Loucy (cell line): ENCODE data around the gene CLDN34.

Experiments
- H2AFZ ChIP-seq: fragments of 200-600 bp; sonication (generic); 2 replicates; pipeline ENCODE4 v1.6.0; 2016; ENCODE audit warnings: antibody characterized with exemption, mild to moderate bottlenecking, low read length, moderate library complexity
- H3F3A ChIP-seq: fragments of 200-600 bp; 2 replicates; pipeline ENCODE4 v1.6.0; 2016; ENCODE audit warnings: antibody characterized with exemption, low read depth, mild to moderate bottlenecking
- H3K27me3 ChIP-seq: fragments of 200-600 bp; sonication (generic); 2 replicates; pipeline ENCODE4 v1.6.1; 2014; ENCODE audit warnings: low read length, mild to moderate bottlenecking; ENCODE audit not compliant: insufficient read depth, poor library complexity, severe bottlenecking
- H3K36me3 ChIP-seq: fragments of 200-600 bp; sonication (generic); 2 replicates; pipeline ENCODE4 v1.6.1; 2016; ENCODE audit warnings: low read length; ENCODE audit not compliant: insufficient read depth
- H3K4me1 ChIP-seq: fragments of 200-600 bp; sonication (generic); 2 replicates; pipeline ENCODE4 v1.5.1; 2014; ENCODE audit warnings: low read length, mild to moderate bottlenecking; ENCODE audit not compliant: insufficient read depth, poor library complexity, severe bottlenecking
- H3K4me2 ChIP-seq: fragments of 200-600 bp; sonication (generic); 2 replicates; pipeline ENCODE4 v1.6.0; 2014; ENCODE audit warnings: antibody characterized with exemption, low read length, low read depth, mild to moderate bottlenecking; ENCODE audit not compliant: poor library complexity, severe bottlenecking
- H3K4me3 ChIP-seq: fragments of 200-600 bp; sonication (generic); 2 replicates; pipeline ENCODE4 v1.5.1; 2014; ENCODE audit warnings: low read length, mild to moderate bottlenecking, mixed read lengths; ENCODE audit not compliant: poor library complexity, severe bottlenecking
- H3K79me2 ChIP-seq: fragments of 200-600 bp; sonication (generic); 2 replicates; pipeline ENCODE4 v1.6.1; 2014; ENCODE audit warnings: low read length; ENCODE audit not compliant: insufficient read depth
- H3K9ac ChIP-seq: fragments of 200-600 bp; sonication (generic); 2 replicates; pipeline ENCODE4 v1.6.0; 2014; ENCODE audit warnings: mild to moderate bottlenecking, low read depth, low read length, moderate library complexity; ENCODE audit not compliant: poor library complexity, severe bottlenecking
- H3K9me2 ChIP-seq: fragments of 200-600 bp; sonication (generic); replicated peaks from 2 replicates; pipeline ENCODE4 v1.6.1; 2016; ENCODE audit warnings: low read depth, low read length, mixed read lengths
- H3K9me3 ChIP-seq: fragments of 200-600 bp; sonication (generic); 2 replicates; pipeline ENCODE4 v1.6.1; 2014; ENCODE audit warnings: mild to moderate bottlenecking, antibody characterized with exemption, low read length, low read depth; ENCODE audit not compliant: insufficient read depth
- H4K20me1 ChIP-seq: fragments of 200-600 bp; sonication (generic); 2 replicates; pipeline ENCODE4 v1.6.0; 2014; ENCODE audit warnings: antibody characterized with exemption, low read length, mild to moderate bottlenecking; ENCODE audit not compliant: insufficient read depth, poor library complexity, severe bottlenecking
- CTCF ChIP-seq: fragments of 200-600 bp; sonication (generic); conservative IDR thresholded peaks from 2 replicates; pipeline ENCODE4 v1.5.1; 2014; ENCODE audit warnings: mild to moderate bottlenecking, antibody characterized with exemption, low read length
- EZH2phosphoT487 ChIP-seq: fragments of 200-600 bp; IDR thresholded peaks from 2 replicates; pipeline ENCODE4 v1.6.1; 2018; ENCODE audit warnings: antibody characterized with exemption, mild to moderate bottlenecking, moderate library complexity, borderline replicate concordance

CLDN34 gene

GRCh38 chrX:10010686-10011085, 43.5 kb downstream of the CLDN34 start:
- Histone ChIP-seq H3K79me2 (no peaks in the 10 kb centered on the region), H3K9me2 (no peaks in the 10 kb centered on the region), H3K4me2 (no peak overlapping the region), H3K9ac (peak overlapping the region; percentile 15), H3K4me3 (no peak overlapping the region), H3K27me3 (no peaks in the 10 kb centered on the region), H3K9me3 (no peaks in the 10 kb centered on the region), H3K4me1 (peaks cover 17% of the 10 kb centered on the region), H4K20me1 (no peaks in the 10 kb centered on the region), H2AFZ (no peak overlapping the region), H3F3A (no peaks in the 10 kb centered on the region), H3K36me3 (no peaks in the 10 kb centered on the region)
- no peak for TF ChIP-seq EZH2phosphoT487
- TF ChIP-seq CTCF = no peak

DNA sequence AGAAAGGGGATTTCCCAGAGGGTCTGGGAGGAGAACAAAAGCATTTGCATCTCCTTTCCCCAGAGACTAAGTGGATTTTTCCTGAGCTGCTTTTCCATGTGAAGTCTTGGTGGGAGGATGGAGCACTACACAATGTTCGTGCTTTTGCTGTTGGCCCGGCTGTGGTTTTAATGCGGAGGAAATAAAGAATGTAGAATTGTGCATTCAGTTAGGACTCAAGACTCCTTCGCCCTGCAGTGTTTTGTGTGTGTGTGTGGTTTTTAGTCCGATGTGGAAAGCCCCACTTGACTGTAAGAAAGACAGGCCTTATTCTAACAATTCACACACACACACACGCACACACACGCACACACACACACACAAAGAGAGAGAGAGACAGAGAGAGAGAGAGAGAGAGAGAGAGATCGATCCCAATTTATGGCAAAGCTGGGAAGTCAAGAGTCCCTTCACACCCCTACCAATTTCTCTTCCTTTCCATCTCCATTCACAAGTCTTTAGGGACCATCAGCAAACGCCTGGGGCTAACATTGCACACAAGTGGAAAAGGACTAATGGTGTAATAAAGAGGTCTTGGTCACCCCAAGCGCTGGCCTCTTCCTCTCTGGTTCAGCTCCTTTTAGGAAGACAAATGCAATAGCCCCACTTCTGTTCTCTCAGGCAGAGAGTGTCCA, 44.2 kb downstream of the CLDN34 start:
- no peak for TF ChIP-seq CTCF
- no peak for TF ChIP-seq EZH2phosphoT487
- Histone ChIP-seq H2AFZ (no peak overlapping the region), H3K9ac (peak overlapping the region; percentile 15), H3K4me3 (no peak overlapping the region), H3K79me2 (peaks cover 1% of the 10 kb centered on the region; the same call in 1 of the 2 replicates), H3K4me2 (no peak overlapping the region), H4K20me1 (no peaks in the 10 kb centered on the region), H3K4me1 (peaks cover 17% of the 10 kb centered on the region), H3K36me3 (no peaks in the 10 kb centered on the region), H3F3A (no peaks in the 10 kb centered on the region; the same call in 1 of the 2 replicates), H3K27me3 (no peaks in the 10 kb centered on the region), H3K9me2 (no peaks in the 10 kb centered on the region), H3K9me3 (no peaks in the 10 kb centered on the region)

GRCh38 chrX:10011991-10012390, 44.8 kb downstream of the CLDN34 start:
- Histone ChIP-seq H3F3A (no peaks in the 10 kb centered on the region; the same call in 1 of the 2 replicates), H3K4me1 (peaks cover 23% of the 10 kb centered on the region), H3K4me3 (no peak overlapping the region), H3K9me2 (no peaks in the 10 kb centered on the region), H3K79me2 (peaks cover 4% of the 10 kb centered on the region; the same call in 1 of the 2 replicates), H3K36me3 (no peaks in the 10 kb centered on the region), H4K20me1 (no peaks in the 10 kb centered on the region), H2AFZ (no peak overlapping the region), H3K4me2 (no peak overlapping the region), H3K9me3 (no peaks in the 10 kb centered on the region), H3K9ac (no peak overlapping the region), H3K27me3 (no peaks in the 10 kb centered on the region)
- TF ChIP-seq EZH2phosphoT487 (no peak), CTCF (no peak)
